Parathyroid adenoma (tissue), 2 donors: ENCODE measurements around the gene MAP3K10.

Experiments used
- H2AFZ ChIP-seq: fragments of 300-600 bp; sonication (generic); one replicate; pipeline ENCODE4 v1.7.0; 2017; ENCODE audit warnings: antibody characterized with exemption, mild to moderate bottlenecking
- H3K27ac ChIP-seq: fragments of 300-600 bp; sonication (generic); one replicate; pipeline ENCODE4 v1.7.0; 2017
- H3K27me3 ChIP-seq: fragments of 300-600 bp; sonication (generic); one replicate; pipeline ENCODE4 v1.7.0; 2017; ENCODE audit warnings: low read length; ENCODE audit not compliant: control insufficient read depth, insufficient read depth
- H3K36me3 ChIP-seq: fragments of 300-600 bp; sonication (generic); one replicate; pipeline ENCODE4 v1.7.0; 2017; ENCODE audit warnings: low read length; ENCODE audit not compliant: control insufficient read depth, insufficient read depth
- H3K4me1 ChIP-seq: fragments of 300-600 bp; sonication (generic); one replicate; pipeline ENCODE4 v1.7.0; 2017; ENCODE audit warnings: control low read depth
- H3K4me2 ChIP-seq: fragments of 300-600 bp; sonication (generic); one replicate; pipeline ENCODE4 v1.7.0; 2017; ENCODE audit warnings: low read length
- H3K4me3 ChIP-seq: fragments of 300-600 bp; sonication (generic); one replicate; pipeline ENCODE4 v1.7.0; 2017; ENCODE audit warnings: low read depth, low read length
- H3K79me2 ChIP-seq: fragments of 300-600 bp; sonication (generic); one replicate; pipeline ENCODE4 v1.7.0; 2017; ENCODE audit warnings: control low read depth
- H3K9ac ChIP-seq: fragments of 300-600 bp; sonication (generic); one replicate; pipeline ENCODE4 v1.7.0; 2017; ENCODE audit warnings: mild to moderate bottlenecking
- H3K9me3 ChIP-seq: fragments of 300-600 bp; sonication (generic); one replicate; pipeline ENCODE4 v1.7.0; 2017; ENCODE audit warnings: low read length; ENCODE audit not compliant: control insufficient read depth
- CTCF ChIP-seq: fragments of 300-600 bp; sonication (generic); IDR thresholded peaks from one replicate; pipeline ENCODE4 v1.7.0; 2017; ENCODE audit warnings: antibody characterized with exemption, mild to moderate bottlenecking
- donor health status: primary hyperparathyroidism.

Gene MAP3K10

GRCh38 chr19:40229926-40230417 is 38.7 kb downstream of the MAP3K10 start:
- Histone ChIP-seq H3K27ac (no peak overlapping the region), H3K79me2 (no peaks in the 10 kb centered on the region), H3K36me3 (no peaks in the 10 kb centered on the region), H3K9me3 (no peaks in the 10 kb centered on the region), H3K27me3 (no peaks in the 10 kb centered on the region), H2AFZ (no peak overlapping the region), H3K9ac (no peak overlapping the region), H3K4me3 (no peak overlapping the region), H3K4me1 (peaks cover 15% of the 10 kb centered on the region), H3K4me2 (no peak overlapping the region)
- TF ChIP-seq CTCF, result no peak

GRCh38 chr19:40231057-40231456 is 39.8 kb downstream of the MAP3K10 start:
- Histone ChIP-seq H2AFZ (no peak overlapping the region), H3K27ac (no peak overlapping the region), H3K27me3 (no peaks in the 10 kb centered on the region), H3K9me3 (no peaks in the 10 kb centered on the region), H3K4me2 (no peak overlapping the region), H3K9ac (no peak overlapping the region), H3K79me2 (no peaks in the 10 kb centered on the region), H3K36me3 (no peaks in the 10 kb centered on the region), H3K4me3 (no peak overlapping the region), H3K4me1 (peaks cover 12% of the 10 kb centered on the region)
- TF ChIP-seq CTCF, result no peak

- Histone ChIP-seq H3K4me1 (peaks cover 8% of the 10 kb centered on the region), H3K27me3 (no peaks in the 10 kb centered on the region), H3K4me3 (no peak overlapping the region), H3K27ac (peak overlapping the region; percentile 33), H3K79me2 (no peaks in the 10 kb centered on the region), H3K9me3 (no peaks in the 10 kb centered on the region), H3K9ac (no peak overlapping the region), H3K4me2 (no peak overlapping the region), H3K36me3 (no peaks in the 10 kb centered on the region), H2AFZ (no peak overlapping the region)
- TF ChIP-seq CTCF, result no peak
Observed at GRCh38 chr19:40231544-40232424, 40.6 kb downstream of the MAP3K10 start.

- no peak overlapping the region for H3K9ac ChIP-seq
- no peaks in the 10 kb centered on the region for H3K79me2 ChIP-seq
- H3K27me3 ChIP-seq, result no peaks in the 10 kb centered on the region
- H3K4me1 ChIP-seq, result peaks cover 8% of the 10 kb centered on the region
- no peak overlapping the region for H3K27ac ChIP-seq
- no peaks in the 10 kb centered on the region for H3K36me3 ChIP-seq
- H3K4me2 ChIP-seq, result no peak overlapping the region
- no peaks in the 10 kb centered on the region for H3K9me3 ChIP-seq
- H3K4me3 ChIP-seq, result no peak overlapping the region
- H2AFZ ChIP-seq, result no peak overlapping the region
- no peak for TF ChIP-seq CTCF
Observed at GRCh38 chr19:40232479-40232878, 41.3 kb downstream of the MAP3K10 start.
